IPS-18c (cell line): Measurements from ENCODE around the gene SETD1B.
"Not testable (repeated sequence)": the region's sequence is repeated elsewhere in the genome, so short reads cannot be mapped to it uniquely, and the experiment has no call there.

Experiments
- H3K4me3 ChIP-seq: 2 replicates; pipeline ENCODE4 v1.7.0; 2013; ENCODE audit warnings: low read depth, mild to moderate bottlenecking, low read length, moderate library complexity; ENCODE audit not compliant: insufficient read depth
- H3K9me3 ChIP-seq: one replicate; pipeline ENCODE4 v1.6.1; 2013; ENCODE audit warnings: mild to moderate bottlenecking, low read length, moderate library complexity; ENCODE audit not compliant: control insufficient read depth, insufficient read depth

The SETD1B gene

DNA sequence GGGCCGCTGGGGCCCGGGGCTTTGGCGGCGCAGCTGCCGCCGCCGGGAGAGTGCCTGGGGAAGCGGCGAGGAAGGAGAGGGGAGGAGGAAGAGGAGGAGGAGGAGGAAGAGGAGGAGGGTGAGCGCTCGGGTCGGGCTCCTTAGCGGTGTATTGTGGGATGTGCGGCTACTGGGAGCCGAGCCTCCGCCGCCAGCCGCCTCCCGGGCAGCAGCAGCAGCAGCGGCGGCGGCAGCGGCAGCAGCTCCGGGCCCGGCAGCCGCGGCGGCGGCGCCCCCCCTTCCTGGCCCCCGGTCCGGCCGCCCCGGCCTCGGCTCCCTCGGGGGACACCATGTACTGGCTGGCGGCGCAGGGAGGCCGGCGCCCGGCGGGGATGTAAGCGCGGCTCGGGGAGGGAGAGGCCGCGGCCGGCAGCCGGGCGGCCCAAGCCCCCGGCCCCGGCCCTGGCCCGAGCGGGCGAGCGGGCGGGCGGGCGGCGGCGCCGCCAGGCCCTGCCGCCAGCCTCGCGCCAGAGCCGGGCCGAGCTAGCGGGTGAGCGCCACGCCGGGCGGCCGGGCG is at the start of gene SETD1B:
Gene SETD1B, plus strand, starts transcription at position 149 of the 556 bp plus-strand sequence. CDS start 729 bp downstream, outside the sequence.
- no peaks in the 10 kb centered on the region for H3K9me3 ChIP-seq
- H3K4me3 ChIP-seq, result peak within 1 kb of the TSS; percentile 86

- Histone ChIP-seq H3K9me3 (no peaks in the 10 kb centered on the region), H3K4me3 (no peak overlapping the region)
Observed at GRCh38 chr12:121754836-121755235, 49.0 kb upstream of the SETD1B start.

GRCh38 chr12:121755591-121755990 is 48.2 kb upstream of the SETD1B start:
- no peak overlapping the region for H3K4me3 ChIP-seq

GRCh38 chr12:121758536-121758935 is 45.3 kb upstream of the SETD1B start:
- not testable (repeated sequence) for H3K4me3 ChIP-seq, H3K9me3 ChIP-seq

More at GRCh38 chr12:121755591-121755990, 48.2 kb upstream of the SETD1B start:
- no peaks in the 10 kb centered on the region for H3K9me3 ChIP-seq

DNA sequence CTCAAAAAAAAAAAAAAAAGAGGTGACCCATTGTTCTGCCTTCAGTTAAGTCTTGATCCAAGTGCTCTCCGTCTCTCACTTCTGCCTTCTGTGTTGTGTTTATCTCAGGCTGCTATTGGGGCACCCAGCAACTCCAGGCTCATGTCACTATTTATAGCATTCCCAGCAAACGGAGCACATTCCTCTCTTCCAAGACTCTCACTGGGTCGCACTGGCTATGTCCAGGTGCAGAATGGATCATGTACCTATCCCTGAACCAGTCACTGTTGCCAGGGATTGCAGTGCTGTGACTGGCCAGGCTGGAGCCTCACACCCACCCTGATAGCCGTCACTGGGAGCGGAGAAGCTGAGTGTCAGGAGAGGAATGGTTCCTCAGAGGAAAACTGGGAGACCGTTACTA is 41.5 kb upstream of the SETD1B start:
- H3K4me3 ChIP-seq, result no peak overlapping the region
- no peaks in the 10 kb centered on the region for H3K9me3 ChIP-seq

DNA sequence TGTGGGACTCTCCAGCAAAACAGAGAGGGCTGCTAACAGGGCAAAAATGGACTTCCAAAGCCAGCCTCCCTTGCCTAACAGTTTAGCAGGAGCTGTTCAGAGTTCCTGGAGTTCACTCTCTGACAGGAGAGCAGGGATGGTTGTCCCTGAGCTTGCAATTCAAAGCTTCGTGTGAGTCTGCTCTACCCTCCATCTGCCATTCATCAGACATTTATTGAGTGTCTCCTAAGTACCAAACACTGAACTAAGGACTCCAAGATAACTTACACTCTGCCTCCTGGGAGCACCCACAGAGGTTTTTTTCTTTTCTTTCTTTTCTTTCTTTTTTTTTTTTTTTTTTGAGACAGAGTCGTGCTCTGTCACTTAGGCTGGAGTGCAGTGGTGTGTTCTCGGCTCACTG is 39.0 kb upstream of the SETD1B start:
- no peaks in the 10 kb centered on the region for H3K9me3 ChIP-seq
- no peak overlapping the region for H3K4me3 ChIP-seq

- no peak overlapping the region for H3K4me3 ChIP-seq
- H3K9me3 ChIP-seq, result no peaks in the 10 kb centered on the region
Observed at GRCh38 chr12:121765573-121765972, 38.2 kb upstream of the SETD1B start.

DNA sequence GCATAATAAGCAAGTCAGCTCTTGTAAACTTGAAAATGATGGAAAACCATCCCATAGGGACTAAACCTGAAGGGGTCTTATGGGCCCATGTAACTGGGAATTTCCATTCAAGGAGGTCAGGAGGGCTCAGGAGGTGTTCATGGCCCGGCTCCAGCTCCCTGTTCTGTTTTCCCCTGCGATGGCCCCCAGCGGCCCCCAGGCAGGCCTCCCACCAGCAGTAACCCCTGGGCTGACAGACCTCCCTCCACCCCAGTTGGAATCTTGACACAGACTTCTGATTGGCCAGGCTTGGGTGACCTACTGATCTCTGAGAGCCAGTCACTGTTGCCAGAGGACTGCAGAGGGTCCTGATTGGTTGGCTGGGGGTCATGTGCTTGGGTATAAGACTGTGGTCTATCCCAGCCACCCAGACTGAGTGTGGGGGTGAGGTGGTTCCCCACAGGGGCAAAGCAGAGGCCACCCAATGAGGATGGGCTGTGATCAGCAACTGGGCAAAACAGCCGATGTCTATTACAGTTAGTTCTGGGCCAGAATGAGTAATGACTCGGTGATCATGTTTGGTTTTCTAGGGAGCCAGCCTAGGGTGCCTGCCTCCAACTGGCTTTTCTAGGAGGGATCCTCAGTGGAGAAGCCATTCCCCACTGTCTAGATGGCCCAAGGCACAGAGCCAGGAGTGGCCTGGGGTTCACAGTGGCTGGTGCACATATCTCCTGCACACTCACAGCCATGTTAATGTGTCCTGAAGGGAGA is 37.3 kb upstream of the SETD1B start:
- no peaks in the 10 kb centered on the region for H3K9me3 ChIP-seq
- no peak overlapping the region for H3K4me3 ChIP-seq

- H3K4me3 ChIP-seq, result no peak overlapping the region
- no peaks in the 10 kb centered on the region for H3K9me3 ChIP-seq
Observed at GRCh38 chr12:121767525-121768016, 36.2 kb upstream of the SETD1B start.

- Histone ChIP-seq H3K9me3 (no peaks in the 10 kb centered on the region), H3K4me3 (no peak overlapping the region)
Observed at GRCh38 chr12:121769297-121769830, 34.4 kb upstream of the SETD1B start.

DNA sequence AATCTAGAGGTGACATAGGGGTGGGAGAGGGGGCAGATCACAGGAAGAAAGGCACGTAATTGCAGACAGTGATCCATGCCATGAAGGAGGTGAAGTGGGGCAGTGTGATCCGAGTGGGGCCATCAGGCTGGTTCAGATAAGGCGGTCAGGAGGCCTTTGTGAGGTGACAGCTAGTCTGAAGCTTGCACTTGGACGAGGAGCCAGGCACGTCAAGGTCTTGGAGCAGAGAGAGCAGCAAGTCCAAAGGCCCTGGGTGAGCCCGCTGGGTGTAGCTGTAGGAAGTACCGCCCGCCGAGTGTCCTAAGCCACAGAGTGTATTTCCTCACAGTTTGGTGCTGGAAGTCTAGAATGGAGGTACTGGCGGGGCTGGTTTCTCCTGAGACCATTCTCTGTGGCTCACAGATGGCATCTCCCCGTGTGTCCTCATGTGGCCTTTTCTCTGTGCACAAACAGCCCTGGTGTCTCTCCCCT is 33.9 kb upstream of the SETD1B start:
- H3K9me3 ChIP-seq, result no peaks in the 10 kb centered on the region

GRCh38 chr12:121770388-121770787 is 33.4 kb upstream of the SETD1B start:
- H3K9me3 ChIP-seq, result no peaks in the 10 kb centered on the region
- no peak overlapping the region for H3K4me3 ChIP-seq

More for the DNA sequence above, 33.9 kb upstream of the SETD1B start:
- no peak overlapping the region for H3K4me3 ChIP-seq

GRCh38 chr12:121770813-121771625 is 32.8 kb upstream of the SETD1B start:
- Histone ChIP-seq H3K4me3 (no peak overlapping the region), H3K9me3 (no peaks in the 10 kb centered on the region)

DNA sequence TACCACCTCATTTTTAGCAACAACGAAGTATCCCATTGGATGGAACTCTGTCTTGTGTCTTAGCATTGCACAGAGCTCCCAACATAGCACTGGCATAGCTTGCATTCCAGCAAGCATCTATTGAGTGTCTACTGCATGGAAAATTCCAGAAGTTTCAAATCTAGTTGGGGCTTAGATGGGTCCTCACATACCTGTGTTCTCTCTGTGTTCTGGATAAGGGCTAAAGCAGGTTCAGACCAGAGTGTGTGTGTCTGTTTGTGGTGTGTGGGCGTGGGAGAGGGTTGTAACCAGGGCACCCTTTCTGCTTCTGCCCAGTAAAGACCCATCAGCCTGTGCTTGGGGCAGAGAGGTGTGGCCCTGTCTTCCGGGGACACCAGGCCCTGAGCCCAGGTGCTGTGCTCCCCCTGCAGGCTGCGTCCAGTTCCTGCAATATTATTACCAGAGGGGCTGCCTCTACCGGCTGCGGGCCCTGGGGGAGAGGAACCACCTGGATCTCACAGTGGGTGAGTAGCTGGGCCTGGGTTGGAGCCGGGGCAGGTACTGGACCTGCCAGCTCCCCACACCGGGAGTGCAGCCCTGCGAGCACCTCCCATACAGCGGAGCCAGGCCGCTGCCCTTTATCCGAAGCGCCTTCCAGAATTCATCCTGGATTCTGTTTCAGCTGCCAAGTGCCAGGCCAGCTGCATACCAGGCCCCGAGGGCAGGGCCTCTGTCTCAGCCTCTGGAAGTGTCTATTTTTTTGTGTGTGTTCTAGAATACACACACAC is 30.6 kb upstream of the SETD1B start:
- Histone ChIP-seq H3K4me3 (no peak overlapping the region), H3K9me3 (no peaks in the 10 kb centered on the region)

DNA sequence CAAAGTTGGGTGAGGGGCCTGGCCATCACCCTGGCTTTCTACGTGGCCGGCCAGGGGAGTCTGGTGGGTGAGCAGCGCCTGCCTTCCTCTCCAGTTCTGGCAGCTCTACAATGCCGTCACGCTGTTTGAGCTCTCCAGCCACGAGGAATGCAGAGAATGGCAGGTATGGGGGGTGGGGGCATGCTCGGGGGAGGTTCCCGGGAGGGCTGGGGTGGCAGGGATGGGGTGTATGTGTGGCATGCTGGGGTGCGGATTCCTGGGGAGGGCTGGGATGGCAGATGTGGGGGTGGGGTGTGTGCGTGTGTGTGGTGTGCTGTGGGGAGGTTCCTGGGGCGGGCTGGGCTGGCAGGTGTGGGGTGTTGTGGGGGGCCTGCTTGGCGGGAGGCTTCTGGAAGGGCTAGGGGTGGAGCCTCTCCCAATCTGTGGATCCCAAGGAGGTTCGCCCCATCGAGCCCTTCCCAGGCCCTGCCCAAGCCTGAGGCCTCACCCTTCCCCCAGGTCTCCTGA is 28.8 kb upstream of the SETD1B start:
- Histone ChIP-seq H3K4me3 (no peak overlapping the region), H3K9me3 (no peaks in the 10 kb centered on the region)

GRCh38 chr12:121775501-121775900 is 28.3 kb upstream of the SETD1B start:
- H3K9me3 ChIP-seq, result no peaks in the 10 kb centered on the region
- no peak overlapping the region for H3K4me3 ChIP-seq
